HG02981 (cell line): ENCODE results near the gene TXNRD1.
"Not testable (repeated sequence)": the region's sequence is repeated elsewhere in the genome, so short reads cannot be mapped to it uniquely, and the experiment has no call there.

ENCODE experiments used
- ATAC-seq: cut with Tn5 transposase; IDR thresholded peaks from one replicate; pipeline ENCODE4 v1.9.1; 2021; ENCODE audit warnings: mild to moderate bottlenecking, moderate library complexity; ENCODE audit not compliant: unreplicated experiment

TXNRD1 gene

DNA sequence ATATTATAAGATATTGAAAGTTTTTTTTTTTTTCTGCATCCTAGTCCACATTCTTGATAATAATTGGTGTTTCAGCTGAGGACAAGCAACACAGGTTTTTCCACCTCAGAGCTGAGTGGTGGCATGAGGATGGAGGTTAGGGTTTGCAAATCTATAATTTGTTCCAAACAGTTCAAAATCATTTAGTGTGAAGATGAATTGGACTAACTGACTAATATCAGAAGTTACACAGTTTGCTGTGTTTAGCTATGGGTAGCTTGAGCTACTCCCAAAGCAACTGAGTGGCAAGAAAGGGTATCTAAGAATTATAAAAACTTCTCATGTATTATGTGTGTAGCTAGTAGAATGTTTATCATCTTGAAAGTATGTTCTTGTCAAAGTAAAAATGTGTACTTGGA lies 105.0 kb downstream of the TXNRD1 start:
- no peak for ATAC-seq

GRCh38 chr12:104321949-104322348 lies 106.4 kb downstream of the TXNRD1 start:
- no peak for ATAC-seq

DNA sequence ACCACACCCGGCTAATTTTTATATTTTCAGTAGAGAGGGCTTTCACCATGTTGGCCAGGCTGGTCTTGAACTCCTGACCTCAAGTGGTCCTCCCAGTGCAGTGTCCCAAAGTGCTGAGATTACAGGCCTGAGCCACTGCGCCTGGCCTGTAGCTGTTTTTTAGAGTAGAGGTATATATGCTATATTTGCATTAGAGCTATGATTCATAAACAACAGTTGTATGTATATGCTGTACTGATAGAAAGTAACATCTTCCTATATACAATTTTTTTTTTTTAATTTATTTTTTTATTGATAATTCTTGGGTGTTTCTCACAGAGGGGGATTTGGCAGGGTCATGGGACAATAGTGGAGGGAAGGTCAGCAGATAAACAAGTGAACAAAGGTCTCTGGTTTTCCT lies 107.0 kb downstream of the TXNRD1 start:
- ATAC-seq: not testable (repeated sequence)

GRCh38 chr12:104323899-104324298 lies 108.3 kb downstream of the TXNRD1 start:
- no peak for ATAC-seq

DNA sequence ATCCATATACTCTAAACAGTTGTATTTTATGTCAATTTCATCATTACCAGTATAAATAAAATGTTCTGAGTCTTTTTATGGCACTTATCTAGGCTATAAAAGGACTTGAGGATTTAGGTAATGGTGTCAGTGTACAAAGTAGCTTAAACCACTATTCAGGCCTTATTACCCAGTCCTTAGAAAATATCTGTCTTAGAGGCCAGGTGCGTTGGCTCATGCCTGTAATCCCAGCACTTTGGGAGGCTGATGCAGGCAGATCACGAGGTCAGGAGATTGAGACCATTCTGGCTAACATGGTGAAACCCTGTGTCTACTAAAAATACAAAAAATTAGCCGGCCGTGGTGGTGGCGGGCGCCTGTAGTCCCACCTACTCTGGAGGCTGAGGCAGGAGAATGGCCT lies 112.7 kb downstream of the TXNRD1 start:
- not testable (repeated sequence) for ATAC-seq

DNA sequence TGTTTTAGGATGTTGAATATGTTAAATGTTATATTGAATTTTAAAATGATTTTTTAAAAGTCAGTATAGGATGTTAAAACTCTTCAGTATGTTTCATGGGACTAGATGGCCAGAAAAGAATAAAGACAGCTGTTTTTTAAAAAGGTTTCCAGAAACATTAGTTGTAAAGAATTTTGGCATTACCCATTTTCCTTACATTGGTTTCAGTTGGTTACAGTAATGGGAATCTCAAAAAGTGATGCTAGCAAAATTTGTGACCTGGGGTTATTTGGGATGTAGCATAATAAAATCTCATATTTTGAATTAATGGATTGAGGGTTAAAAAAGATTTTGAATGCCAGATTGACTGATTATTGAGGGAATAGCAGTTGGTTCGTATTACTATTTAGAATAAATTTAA lies 113.2 kb downstream of the TXNRD1 start:
- ATAC-seq: no peak

- no peak for ATAC-seq
Observed at GRCh38 chr12:104329707-104330532, 114.3 kb downstream of the TXNRD1 start.

- no peak for ATAC-seq
Observed at GRCh38 chr12:104331376-104331775, 115.8 kb downstream of the TXNRD1 start.

DNA sequence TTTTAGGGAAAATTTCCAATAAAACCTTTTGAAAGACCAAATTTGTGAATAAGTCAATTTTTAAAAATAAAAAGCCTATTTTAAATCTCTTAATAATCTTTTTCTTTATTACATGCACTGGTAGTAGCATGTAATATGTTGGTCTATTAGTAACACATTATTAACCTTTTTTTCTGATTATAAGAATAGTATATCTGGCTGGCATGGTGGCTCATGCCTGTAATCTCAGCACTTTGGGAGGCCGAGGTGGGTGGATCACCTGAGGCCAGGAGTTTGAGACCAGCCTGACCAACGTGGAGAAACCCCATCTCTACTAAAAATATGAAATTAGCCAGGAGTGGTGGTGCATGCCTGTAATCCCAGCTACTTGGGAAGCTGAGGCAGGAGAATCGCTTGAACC lies 116.7 kb downstream of the TXNRD1 start:
- not testable (repeated sequence) for ATAC-seq

- no peak for ATAC-seq
Observed at GRCh38 chr12:104333692-104334255, 118.2 kb downstream of the TXNRD1 start.

GRCh38 chr12:104334581-104334980 lies 119.0 kb downstream of the TXNRD1 start:
- no peak for ATAC-seq

DNA sequence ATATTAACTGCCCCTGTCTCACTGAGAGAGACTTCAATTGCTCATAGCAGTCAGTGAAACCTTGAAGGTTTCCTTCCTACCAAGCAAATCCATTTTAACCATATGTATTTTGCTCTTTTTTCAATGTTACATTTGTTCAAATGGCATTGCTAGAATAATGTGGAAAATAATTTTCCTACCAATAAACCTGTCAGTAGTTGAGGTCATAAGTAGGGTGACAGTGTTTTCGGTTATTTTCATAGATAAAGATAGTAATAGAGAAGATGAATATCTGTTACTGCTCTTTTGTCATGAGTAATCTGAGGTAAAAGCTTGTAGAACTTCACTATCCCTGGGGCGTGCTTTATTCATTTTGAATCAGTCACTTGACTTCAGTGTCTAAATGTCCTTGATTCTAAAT lies 120.5 kb downstream of the TXNRD1 start:
- no peak for ATAC-seq

- ATAC-seq: no peak
Observed at GRCh38 chr12:104337030-104337558, 121.5 kb downstream of the TXNRD1 start.

DNA sequence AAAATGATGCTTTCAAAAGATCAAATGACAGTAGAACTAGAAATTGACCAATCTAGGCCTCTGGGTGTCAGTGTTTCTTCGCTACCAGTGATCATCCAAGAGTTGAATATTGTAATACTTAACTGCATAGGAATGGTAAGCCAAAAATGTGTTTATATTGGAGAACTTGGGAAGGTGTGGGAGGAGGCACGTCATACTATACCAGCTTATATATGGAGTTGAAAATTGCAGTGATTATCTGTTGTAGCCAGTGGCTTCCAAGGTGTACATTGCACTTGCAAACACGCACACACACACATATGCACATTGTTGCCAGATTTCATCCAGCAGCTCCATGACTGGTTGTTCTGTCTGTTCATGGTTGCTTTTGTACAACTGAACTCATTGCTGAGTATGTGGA lies 124.1 kb downstream of the TXNRD1 start:
- ATAC-seq: no peak

DNA sequence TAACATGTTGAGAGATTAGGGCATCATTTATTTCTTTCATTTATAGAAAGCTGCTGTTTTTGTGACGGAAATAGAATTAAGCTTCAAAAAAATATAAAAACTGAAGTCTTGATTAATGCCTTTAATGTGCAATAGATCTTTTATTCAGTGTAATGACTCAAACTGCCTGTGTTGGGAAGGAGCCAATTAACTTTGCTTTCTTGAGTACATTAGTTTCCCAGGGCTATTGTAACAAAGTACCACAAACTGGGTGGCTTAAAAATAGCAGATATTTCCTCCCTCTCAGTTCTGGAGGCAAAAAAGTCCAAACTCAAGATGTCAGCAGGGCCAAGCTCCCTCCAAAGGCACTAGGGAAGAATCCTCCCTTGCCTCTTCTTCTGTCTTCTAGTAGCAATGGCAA lies 124.6 kb downstream of the TXNRD1 start:
- ATAC-seq: no peak

- no peak for ATAC-seq
Observed at GRCh38 chr12:104340925-104341611, 125.5 kb downstream of the TXNRD1 start.

DNA sequence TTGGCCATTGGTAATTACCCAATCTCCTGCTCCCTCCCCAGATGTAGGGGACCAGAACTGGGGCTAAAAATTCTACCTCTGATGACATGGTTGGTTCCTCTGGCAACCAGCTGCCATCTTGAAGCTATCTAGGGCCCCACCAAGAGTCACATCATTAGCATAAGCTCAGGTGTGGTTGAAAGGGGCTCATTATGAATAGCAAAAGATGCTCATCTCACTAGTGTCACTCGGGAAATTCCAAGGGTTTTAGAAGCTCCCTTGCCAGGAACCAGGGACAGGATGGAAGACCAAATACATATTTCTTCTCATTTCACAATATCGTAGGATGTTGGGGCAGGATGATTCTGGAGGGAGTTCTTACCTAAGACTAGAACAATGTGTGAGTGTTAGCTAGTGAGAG lies 126.6 kb downstream of the TXNRD1 start:
- ATAC-seq: no peak

GRCh38 chr12:104342635-104343249 lies 127.2 kb downstream of the TXNRD1 start:
- no peak for ATAC-seq

GRCh38 chr12:104344682-104345081 lies 129.1 kb downstream of the TXNRD1 start:
- no peak for ATAC-seq

DNA sequence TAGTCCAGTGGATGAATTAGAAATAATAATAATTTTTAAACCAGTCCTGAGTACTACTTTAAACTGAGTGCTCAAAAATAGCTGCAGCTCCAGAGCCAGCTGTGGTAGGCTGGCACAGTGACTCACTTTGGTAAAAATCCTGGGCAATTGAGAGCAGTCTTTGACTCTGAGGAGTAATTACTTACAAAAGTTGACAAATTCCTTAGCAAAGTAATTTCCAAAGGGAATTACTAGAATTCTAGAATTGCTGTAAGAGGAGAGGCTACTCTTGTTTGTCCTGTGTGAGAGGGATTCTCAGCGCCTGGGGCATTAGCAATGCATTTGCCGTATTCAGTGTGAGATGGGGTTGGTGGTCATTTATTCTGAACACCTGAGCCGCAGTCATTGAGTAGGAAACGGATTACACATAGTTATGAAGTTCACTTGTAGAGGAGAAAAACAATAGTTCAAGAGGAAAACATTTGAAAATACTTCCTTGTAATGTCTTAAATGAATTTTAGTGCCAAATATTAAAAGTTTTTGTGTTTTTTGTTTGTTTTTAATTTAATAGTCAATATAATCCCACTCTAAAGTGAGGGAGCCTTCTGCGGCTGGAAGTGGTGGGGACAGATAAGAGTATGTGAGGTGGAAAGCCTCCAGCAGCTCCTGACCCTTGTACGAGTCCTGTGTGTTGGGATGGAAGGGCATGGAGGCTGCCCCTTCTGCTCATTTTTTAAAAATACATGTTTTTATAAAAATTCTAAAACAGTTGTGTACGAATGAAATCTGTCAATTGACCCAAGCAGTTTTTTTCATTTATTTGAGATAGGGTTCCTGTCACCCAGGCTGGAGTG lies 129.9 kb downstream of the TXNRD1 start:
- no peak for ATAC-seq
